Peyer's patch (tissue), 4 donors: ENCODE data around the gene ADAM15. TPM values are rescaled to one million over a fixed set of nuclear protein-coding genes. Genes with fewer than 3 reads are reported as not detected.

Source experiments
- DNase-seq, 3 donors: peaks; one replicate each; pipeline ENCODE4 v3.0.0-alpha.2; 2017 to 2019
- H3K27ac ChIP-seq, 4 donors: fragments of 200-600 bp; sonication (generic); one replicate each; pipeline ENCODE4 v1.5.1; 2016 to 2019
- H3K27me3 ChIP-seq, 2 donors: fragments of 200-600 bp; sonication (generic); one replicate each; pipeline ENCODE4 v1.5.1; 2019
- H3K36me3 ChIP-seq, 3 donors: fragments of 200-600 bp; sonication (generic); one replicate each; pipeline ENCODE4 v1.5.1; 2016 to 2019
- H3K4me1 ChIP-seq, 4 donors: fragments of 200-600 bp; sonication (generic); one replicate each; pipeline ENCODE4 v1.5.1; 2016 to 2019
- H3K4me3 ChIP-seq, 4 donors: fragments of 200-600 bp; sonication (generic); 1 replicate in 3 of 4; 2 replicates in 1 of 4; pipeline ENCODE4 v1.5.1; 2016 to 2019; ENCODE audit warnings: mild to moderate bottlenecking in 1 of 4
- H3K9me3 ChIP-seq, 4 donors: fragments of 200-600 bp; sonication (generic); one replicate each; pipeline ENCODE4 v1.5.1; 2016 to 2019; ENCODE audit warnings: mild to moderate bottlenecking in 1 of 4
- CTCF ChIP-seq, 6 experiments: fragments of 450-650 bp in 4 of 6; fragments of 200-600 bp in 2 of 6; sonication (generic) in 1 of 6; IDR thresholded peaks; one replicate each; pipeline ENCODE4 v1.5.1; 2017 to 2019; ENCODE audit warnings: antibody characterized with exemption in 6 of 6, mild to moderate bottlenecking in 3 of 6, moderate library complexity in 1 of 6
- POLR2A ChIP-seq, 2 donors: fragments of 450-650 bp; IDR thresholded peaks; one replicate each; pipeline ENCODE4 v1.5.1; 2017; ENCODE audit warnings: antibody characterized with exemption in 2 of 2, mild to moderate bottlenecking in 2 of 2, moderate library complexity in 2 of 2
- total RNA-seq, 4 donors: library from RNA; depleted of rRNA; stranded (reverse); fragments of >200 nt; gene quantifications; one replicate each; pipeline ENCODE4 v1.1.0, GENCODE V29; 2016

ADAM15 gene
- total RNA-seq, 4 donors from 2014 or later = 111 to 191 (median 126) TPM

DNA sequence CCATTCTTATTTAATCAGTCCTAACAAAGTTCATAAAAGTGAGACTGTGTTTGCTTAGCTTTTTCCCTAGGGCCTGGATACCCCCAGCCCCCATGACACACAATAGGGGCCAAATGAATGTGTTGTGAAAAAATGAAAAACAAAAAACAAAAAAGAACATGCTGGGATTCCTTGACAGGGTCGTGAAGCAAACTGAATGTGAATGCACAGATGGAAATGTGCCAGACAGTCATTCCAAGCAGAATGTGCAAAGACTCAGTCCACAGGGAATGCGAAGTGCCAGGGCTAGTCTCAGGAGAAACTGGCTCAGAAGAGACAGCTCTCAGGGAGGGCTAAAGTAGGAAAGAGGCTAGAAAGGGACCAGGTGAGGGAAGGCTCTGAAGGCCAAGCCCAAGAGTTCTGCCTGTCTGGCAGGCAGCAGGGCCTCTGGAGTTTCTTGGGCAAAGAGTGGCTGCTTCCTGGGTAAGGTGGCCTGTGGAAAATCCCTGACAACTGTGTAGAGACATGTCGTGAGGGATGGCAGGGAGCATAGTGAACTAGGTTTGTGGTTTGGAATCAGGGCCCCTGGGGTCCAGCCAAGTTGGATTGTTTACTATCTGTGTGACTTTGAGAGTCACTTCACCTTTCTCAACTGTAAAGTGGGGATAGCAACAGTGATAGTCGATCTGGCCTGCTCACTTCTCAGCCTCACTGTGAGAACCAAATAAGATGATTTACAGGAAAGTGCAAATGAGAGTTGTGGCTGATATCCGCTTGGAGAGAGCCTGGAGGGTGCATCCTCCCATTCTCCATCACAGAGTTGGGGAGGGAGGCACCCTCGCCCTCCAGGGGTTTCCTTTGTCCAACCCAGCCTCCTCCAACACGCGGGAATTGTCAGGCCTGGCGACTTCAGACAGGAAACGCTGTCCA, 1.2 kb upstream of the ADAM15 start:
- Histone ChIP-seq H3K27ac (peak overlapping the region; percentile 77 to 95 (median 92)), H3K9me3 (no peaks in the 10 kb centered on the region), H3K27me3 (no peaks in the 10 kb centered on the region), H3K4me3 (peak overlapping the region; percentile 48 to 85 (median 74)), H3K4me1 (peaks cover 0 to 33% (median 12%) of the 10 kb centered on the region in 4 donors), H3K36me3 (peaks cover 0 to 13% (median 0%) of the 10 kb centered on the region in 3 donors)
- no peak for DNase-seq
- TF ChIP-seq POLR2A (IDR thresholded peaks at IDR 0.05) (no peak), CTCF (IDR thresholded peaks at IDR 0.05) (no peak)

- Histone ChIP-seq H3K36me3 (peaks cover 0 to 28% (median 0%) of the 10 kb centered on the region in 3 donors), H3K9me3 (no peaks in the 10 kb centered on the region), H3K4me3 (peak overlapping the region; percentile 48 to 85 (median 74)), H3K27me3 (no peaks in the 10 kb centered on the region), H3K27ac (peak overlapping the region; percentile 77 to 95 (median 92)), H3K4me1 (peaks cover 0 to 28% (median 12%) of the 10 kb centered on the region in 4 donors)
- TF ChIP-seq CTCF (IDR thresholded peaks at IDR 0.05) (no peak), POLR2A (IDR thresholded peaks at IDR 0.05) (no peak)
- no peak for DNase-seq
Measured at GRCh38 chr1:155051342-155051776, 243 bp downstream of the ADAM15 start.

DNA sequence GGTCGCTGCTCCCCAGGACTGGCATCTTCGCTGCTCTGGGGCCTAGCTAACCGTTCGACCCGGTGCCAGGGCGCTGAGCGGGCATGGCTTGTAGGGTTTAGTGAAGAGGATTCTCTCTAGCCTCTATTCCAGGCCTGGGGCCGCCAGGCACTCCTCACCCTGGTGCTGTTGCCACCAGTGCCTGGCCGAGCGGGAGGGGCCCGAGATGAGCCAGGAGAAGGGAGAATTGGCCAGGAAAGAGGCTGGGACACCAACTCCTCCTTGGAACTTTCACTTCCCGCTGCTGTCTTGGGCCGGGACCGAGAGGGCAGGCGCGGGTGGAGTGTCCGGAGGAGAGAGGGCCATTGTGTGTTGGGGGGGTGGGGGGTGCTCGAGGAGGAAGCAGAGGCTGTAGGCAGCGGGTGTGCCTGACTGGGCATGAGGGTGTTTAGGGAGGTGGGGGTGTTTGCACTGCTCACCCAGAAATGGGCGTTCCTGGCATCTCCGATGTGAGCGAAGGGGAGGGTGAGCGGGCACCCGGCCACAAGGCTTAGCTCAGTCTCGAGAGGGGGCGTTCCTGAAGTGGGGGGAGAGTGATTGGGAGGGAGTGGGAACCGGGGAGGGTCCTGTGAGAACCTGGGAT, 772 bp downstream of the ADAM15 start:
- Histone ChIP-seq H3K27me3 (no peaks in the 10 kb centered on the region), H3K36me3 (peaks cover 0 to 33% (median 0%) of the 10 kb centered on the region in 3 donors), H3K4me3 (peak overlapping the region; percentile 48 to 85 (median 74)), H3K27ac (peak overlapping the region; percentile 77 to 95 (median 92)), H3K4me1 (peaks cover 0 to 28% (median 12%) of the 10 kb centered on the region in 4 donors), H3K9me3 (no peaks in the 10 kb centered on the region)
- TF ChIP-seq CTCF (IDR thresholded peaks at IDR 0.05) (no peak), POLR2A (IDR thresholded peaks at IDR 0.05) (no peak)
- peak; percentile 32 to 74 (median 66) for DNase-seq

DNA sequence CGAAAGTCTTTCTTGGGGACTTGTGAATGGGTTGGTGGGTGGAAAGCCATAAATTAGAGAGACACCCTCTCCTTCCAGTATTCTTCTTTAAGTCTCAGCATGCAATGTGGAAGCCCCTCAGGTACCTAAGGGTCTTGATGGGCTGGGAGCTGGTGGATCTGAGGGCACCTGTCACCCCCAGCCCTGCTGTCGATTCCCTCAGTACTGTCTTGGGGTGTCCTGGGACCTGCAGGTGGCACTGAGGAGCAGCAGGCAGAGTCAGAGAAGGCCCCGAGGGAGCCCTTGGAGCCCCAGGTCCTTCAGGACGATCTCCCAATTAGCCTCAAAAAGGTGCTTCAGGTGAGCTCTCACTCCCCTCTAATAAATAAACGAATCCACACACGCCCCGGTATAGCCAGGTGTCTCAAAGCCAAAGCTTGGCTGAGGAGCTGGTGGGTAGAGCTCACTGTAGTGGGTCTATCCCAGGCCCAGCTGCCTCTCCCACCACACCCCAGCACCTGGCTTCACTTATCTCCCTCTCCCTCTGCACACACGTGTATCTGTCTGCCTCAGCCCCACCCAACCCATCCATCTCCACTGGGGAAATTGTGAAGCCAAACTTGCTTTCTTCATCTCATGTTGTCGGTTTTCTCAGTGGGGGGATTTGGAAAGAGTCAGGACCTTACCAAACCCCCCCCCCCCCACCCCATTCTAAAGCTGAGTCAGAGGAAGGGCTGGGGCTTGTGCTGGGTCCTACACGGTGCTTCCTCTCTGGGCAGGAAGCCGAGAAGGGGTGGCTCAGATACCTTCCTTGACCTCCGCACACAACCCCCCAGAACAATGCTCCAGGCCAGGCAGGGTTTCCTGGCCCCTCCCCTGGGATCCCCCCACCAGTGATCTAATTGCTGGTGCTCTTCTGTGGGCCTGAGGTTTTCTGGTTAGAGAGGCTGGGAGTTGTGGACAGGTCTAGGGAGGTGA, 1.6 kb downstream of the ADAM15 start:
- DNase-seq = peak; percentile 31 to 76 (median 70)
- Histone ChIP-seq H3K4me1 (peaks cover 0 to 28% (median 12%) of the 10 kb centered on the region in 4 donors), H3K27ac (peak overlapping the region; percentile 9 to 95 (median 92)), H3K9me3 (no peaks in the 10 kb centered on the region), H3K27me3 (no peaks in the 10 kb centered on the region), H3K4me3 (peak overlapping the region; percentile 48 to 85 (median 74)), H3K36me3 (peaks cover 0 to 41% (median 0%) of the 10 kb centered on the region in 3 donors)
- TF ChIP-seq POLR2A (IDR thresholded peaks at IDR 0.05) (no peak), CTCF (IDR thresholded peaks at IDR 0.05) (peak in 4 of 6 experiments; percentile 20 to 59 (median 42))
